T-helper 9 cell (primary cell): ENCODE measurements around the gene DENND1A.

Experiments used
- DNase-seq: peaks from one replicate; pipeline ENCODE4 v3.0.0-alpha.2; 2020

Gene DENND1A

GRCh38 chr9:123807251-123807650 lies 122.7 kb downstream of the DENND1A start:
- no peak for DNase-seq

GRCh38 chr9:123806829-123807228 lies 123.1 kb downstream of the DENND1A start:
- no peak for DNase-seq

GRCh38 chr9:123798195-123798594 lies 131.7 kb downstream of the DENND1A start:
- DNase-seq = no peak

GRCh38 chr9:123796618-123797484 lies 133.1 kb downstream of the DENND1A start:
- DNase-seq = no peak

GRCh38 chr9:123796094-123796493 lies 133.8 kb downstream of the DENND1A start:
- no peak for DNase-seq

- DNase-seq = no peak
These were observed 134.6 kb downstream of the DENND1A start for GRCh38 chr9:123795336-123795735.

GRCh38 chr9:123792501-123792900 lies 137.4 kb downstream of the DENND1A start:
- DNase-seq = no peak

- no peak for DNase-seq
These were observed 140.2 kb downstream of the DENND1A start for GRCh38 chr9:123789554-123790292.

- no peak for DNase-seq
These were observed 142.5 kb downstream of the DENND1A start for GRCh38 chr9:123787416-123787815.

GRCh38 chr9:123784518-123784917 lies 145.4 kb downstream of the DENND1A start:
- no peak for DNase-seq

GRCh38 chr9:123778232-123778902 lies 151.6 kb downstream of the DENND1A start:
- DNase-seq = no peak

GRCh38 chr9:123776708-123777537 lies 153.0 kb downstream of the DENND1A start:
- no peak for DNase-seq

- no peak for DNase-seq
These were observed 154.3 kb downstream of the DENND1A start for GRCh38 chr9:123775289-123776284.

GRCh38 chr9:123773783-123774182 lies 156.1 kb downstream of the DENND1A start:
- no peak for DNase-seq

GRCh38 chr9:123772967-123773366 lies 157.0 kb downstream of the DENND1A start:
- DNase-seq = no peak

GRCh38 chr9:123772374-123772773 lies 157.6 kb downstream of the DENND1A start:
- DNase-seq = no peak

GRCh38 chr9:123771690-123772089 lies 158.2 kb downstream of the DENND1A start:
- DNase-seq = no peak

GRCh38 chr9:123769719-123770118 lies 160.2 kb downstream of the DENND1A start:
- no peak for DNase-seq

GRCh38 chr9:123763910-123764588 lies 165.9 kb downstream of the DENND1A start:
- no peak for DNase-seq

- DNase-seq = no peak
These were observed 167.9 kb downstream of the DENND1A start for GRCh38 chr9:123761905-123762605.
